Activated T-cell treated with anti-CD3 and anti-CD28 coated beads, Interleukin-2, amount 50 U/mL, for 48 hours (primary cell): ENCODE measurements around the gene GLIS1.

Source experiments
- DNase-seq, 2 experiments: peaks; one replicate each; pipeline ENCODE4 v3.0.0-alpha.2; 2020

The GLIS1 gene

DNA sequence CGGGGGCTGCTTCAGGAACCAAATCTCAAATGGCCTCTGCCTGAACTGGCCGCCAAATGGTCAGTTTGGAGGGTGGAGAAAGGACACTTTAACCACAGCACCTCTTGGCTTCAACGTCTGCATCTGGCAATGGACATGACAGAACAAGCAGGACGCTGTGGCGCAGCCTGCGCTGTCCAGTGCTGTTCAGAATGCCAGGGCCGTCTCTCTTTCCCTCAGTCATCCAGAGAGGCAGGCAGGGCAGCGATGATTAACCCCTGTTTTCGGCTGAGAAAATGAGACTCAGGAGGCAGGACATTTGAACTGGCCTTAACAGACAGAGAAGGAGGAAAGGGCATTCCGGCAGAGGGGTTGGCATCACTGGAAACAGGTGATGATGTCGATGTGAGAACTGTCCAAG is 48.6 kb downstream of the GLIS1 start:
- DNase-seq: no peak

DNA sequence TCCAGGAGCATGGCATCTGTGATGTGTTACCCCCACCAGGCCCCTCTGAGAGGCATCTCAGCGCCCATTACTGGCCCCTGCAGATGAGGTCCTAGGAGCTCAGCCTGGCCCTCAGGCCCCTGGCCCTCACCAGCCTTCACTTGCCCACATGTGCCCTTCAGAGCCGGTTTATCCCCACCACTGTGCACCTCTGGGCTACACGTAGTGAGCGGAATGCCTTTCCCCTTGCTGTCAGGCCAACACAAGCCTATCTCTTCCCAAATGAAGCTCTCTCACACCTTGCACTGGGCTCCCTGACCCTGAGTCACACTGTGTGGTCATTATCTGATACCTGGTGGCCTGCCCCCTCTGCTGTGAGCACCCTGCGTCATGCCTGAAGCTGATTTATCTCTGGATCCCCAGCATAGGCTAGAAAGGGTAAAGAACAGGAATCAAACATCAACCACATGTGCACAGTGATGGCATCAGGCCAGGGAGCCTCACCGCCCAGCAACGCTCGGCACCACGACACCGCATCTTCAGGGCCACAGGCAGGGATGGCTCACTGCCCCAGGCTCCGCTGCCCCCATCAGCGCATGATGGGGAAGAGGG is 49.1 kb downstream of the GLIS1 start:
- DNase-seq: no peak

DNA sequence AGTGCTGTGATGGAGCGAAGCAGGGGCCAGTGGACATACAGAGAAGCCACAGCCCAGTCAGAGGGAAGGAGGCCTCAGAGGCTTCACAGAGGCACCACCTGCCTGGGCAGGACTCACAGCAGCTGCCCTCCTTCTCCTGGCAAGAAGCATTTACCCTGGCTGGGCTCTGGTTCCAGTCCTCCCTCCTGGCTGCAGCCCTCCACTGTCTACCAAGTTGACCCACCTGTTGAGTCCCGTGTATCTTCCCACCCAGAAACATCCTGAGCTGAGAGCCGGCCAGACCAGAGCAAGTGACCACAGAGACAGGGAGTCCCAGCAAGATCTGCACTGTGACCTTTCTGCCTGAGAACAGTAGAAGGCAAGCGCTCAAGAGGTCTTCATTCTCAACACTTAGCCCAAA is 49.7 kb downstream of the GLIS1 start:
- DNase-seq: no peak

DNA sequence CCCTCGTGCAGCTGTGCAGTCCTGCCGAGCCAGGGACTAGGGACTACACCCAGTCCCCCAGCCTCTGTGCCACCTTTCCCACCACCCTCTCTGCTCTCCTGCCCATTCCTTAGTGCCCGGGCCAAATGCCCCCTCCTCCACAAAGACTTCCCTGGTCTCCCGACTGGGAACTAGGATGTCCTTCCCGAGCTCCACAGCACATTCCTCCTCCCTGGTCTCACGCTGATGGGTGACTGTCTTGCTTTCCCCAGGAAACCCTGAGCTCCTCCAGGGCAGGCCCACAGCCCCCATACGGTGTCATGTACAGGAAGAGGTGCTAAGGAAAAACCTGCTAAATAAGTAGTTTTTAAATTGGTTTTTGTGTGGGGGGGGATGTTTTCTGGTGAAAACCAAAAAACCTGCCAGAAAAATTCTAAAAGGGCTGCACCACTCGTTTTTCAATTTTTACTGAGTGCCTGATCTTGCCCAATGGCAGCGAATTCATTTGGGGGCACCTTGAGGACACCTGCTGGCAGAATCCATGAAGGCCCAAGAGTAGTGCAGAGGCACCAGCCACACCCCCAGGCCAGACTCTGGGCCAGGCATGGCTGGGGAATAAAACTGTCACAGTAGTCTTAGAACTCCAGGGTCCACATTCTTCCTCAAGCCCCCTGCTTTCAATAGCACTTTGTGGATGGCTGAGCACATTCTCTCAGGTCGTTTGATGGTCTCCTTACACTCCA is 50.4 kb downstream of the GLIS1 start:
- DNase-seq: no peak

DNA sequence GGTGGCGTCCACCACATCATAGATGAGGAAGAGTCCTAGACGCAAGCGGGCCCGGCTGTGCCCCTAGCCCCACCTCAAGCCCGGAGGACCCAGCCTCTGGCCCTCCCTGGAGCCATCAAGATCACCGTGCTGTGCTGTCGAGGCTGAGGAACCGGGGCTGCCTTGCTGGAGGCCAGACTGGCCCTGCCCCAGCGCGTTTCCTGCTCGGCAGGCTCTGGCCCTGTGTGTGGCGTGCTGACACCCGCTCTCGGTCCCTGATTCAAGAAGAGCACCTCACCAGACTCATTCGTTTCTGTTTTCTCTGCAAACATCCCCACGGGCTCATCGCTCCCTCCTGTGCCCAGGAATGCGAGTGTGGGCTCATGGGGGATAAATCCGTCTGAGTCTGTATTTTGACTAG is 51.1 kb downstream of the GLIS1 start:
- DNase-seq: no peak

DNA sequence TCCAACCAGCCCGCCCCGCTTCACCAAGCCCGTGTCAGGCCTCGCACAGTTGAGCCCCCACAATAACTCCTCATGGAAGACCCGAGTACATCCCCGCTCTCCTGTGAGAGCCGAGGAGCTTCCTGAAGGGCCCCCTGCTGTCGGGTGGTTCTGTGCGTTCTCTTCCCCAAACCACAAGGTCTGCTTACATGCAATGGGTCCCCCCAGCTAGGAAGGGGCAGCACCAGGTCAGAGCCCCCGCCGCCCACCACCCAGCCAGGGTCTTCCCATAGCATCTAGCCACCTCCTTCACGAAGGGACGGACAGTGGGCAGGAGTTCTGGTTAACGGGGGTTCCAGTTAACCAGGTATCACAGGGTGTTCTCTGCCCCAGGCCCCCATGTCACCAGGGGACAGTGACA is 51.5 kb downstream of the GLIS1 start:
- DNase-seq: no peak

DNA sequence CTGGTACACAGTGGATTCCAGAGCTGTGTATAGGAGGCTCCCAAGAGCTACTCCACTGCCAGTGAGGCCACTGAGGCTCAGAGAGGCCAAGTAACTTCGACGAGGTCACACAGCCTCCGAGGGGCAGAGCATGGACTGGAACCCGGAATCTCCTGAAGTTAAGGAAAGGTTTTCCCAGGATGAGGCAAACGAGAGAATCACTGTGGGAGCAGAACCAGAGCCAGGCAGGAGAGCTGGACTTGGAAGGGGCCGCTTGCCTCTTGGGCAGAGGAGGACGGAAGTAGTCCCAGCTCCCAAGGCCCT is 52.0 kb downstream of the GLIS1 start:
- no peak for DNase-seq

DNA sequence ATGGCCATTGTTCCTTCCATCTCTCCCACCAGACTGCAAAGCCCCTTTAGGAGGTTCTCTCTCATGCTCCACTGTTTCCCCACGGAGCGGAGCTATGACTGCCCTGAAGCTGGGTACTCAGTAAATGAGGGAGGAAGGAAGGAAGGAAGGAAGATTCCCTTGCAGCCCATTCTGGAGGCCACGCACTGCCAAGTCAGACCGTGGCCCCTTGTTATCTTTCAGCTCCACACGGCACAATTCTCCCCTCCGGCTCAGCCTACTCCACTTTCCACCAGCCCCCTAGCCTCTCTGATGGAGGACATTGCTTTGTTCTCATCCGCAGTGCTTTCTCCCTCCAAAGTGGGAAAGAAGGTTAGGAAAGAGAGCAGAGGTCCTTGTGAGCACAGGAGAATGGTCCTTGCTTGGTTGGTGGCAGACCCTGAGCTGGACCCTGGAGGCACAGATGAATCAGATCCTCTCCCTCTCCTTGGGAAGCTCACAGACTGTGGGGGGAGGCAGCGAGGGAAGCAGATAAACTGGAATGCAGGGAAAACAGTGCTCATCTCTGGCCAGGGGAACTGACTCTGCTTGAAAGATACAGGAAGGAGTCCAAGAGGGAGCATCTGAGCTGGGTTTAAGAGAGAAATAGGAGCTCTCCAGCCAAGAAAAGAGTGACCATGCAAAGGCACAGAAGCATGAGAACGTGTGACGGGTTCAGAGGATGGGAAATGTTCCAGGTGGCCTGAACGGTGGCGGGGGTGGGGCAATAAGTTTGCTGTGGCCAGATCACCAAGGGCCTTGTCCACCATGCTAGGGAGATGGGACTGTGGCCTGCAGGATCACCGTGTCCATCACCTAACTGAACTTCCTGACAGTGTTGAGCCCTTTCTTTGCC is 52.6 kb downstream of the GLIS1 start:
- DNase-seq: no peak

DNA sequence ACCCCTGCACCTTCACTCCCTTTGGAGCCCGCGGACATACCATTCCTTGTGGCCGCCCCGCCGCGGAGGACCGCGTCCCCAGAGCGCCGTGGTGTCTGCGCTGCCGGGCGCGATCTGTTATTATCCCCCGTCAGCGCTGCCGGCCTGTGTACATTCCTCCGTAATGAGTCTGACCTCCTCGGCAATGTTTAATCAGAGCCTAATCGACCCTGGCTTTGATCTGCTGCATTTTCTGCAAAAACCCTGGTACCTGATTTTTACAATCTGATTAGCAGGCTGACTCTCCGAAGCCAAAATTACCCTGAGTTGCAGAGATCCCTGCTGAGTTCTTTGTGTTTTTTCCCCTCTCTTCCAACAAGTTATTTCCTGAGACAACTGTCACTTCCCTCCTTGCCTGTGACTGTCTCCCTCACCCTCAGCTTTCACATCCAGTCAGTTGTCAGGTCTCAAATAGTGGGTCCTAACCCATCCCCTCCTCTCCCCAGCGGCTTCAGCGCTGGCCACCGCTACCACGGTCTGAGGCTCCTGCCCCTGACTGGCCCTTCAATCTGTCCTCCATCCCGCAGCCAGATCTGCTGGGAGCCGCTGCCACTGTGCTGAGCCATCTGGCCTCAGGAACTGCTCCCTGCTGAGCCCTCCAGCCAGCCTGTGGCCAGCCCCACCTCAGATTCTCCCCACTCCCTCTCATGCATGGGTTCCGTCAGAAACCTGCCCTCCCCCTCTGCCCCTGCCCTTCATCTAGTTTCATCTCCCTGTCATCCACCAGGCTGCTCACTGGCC is 53.5 kb downstream of the GLIS1 start:
- DNase-seq: no peak

DNA sequence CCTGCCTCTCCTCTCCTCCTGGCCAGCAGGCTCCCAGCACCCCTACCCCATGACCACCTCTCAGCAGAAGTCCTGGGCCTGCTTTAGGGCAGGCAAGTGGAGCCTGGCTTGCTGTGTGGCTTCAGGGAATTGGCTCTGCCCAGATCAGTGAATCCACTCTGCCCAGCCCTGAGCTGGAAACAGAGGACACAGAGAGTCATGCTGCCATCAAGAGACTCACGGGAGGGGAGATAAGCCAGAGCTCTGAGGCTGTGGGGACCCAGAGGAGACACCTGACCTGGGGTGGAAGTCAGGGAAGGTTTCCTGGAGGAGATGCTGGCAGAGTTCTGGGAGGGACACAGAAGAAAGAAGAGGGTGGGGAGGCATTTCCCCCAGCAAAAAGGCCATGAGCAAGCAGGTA is 54.2 kb downstream of the GLIS1 start:
- DNase-seq: no peak

DNA sequence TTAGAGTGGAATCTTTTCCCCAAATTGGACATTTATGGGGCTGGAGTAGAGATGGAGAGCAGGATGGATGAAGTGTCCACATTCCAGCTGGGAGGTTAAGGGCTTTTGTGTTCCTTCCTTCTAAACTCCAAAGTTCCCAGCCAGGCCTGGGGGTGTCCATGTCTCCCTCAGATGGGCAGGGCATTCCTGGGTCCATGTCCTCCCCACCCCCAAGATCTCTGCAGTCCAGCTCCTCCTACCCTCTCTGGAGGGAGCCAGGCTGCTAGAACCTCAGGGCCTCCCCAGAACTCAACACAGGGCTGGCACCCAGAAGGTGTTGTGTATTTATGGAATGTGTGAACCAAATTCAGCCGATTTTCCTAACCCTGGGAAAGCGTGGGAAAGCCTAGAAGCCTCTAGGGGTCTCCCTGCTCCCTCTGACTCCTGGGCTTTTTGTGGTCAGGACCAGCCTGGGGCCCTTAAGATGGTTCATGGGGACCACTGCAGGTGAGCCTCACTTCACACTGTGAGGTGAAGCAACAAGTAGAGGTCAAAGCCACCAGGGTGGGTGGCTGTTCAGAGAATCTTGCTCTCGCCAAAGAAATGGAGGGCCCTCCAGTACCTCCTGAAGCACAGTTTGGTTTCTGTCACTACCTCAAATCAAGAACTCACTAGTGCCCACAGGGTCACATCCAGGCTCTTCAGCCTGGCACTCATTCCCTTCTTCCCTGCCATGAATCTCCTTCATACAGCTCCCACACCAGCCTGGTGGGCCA is 54.8 kb downstream of the GLIS1 start:
- no peak for DNase-seq

DNA sequence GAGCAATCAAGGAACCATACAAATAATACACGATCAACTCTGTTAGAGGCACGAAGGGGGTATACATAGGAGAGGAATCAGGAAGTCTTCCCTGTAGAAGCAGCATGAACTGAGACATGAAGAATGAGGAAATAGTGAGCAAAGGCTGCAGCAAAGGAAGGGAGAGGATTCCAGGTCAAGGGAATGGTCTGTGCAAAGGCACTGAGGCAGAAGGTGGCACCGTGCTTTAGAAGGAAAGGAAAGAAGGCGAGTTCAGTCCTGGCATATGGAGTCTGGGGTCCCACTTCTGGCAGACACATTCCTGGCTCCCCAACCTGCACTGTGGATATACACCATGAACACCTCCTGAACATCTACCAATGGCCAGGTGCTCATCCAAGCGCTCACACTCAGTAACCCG is 56.1 kb downstream of the GLIS1 start:
- no peak for DNase-seq

DNA sequence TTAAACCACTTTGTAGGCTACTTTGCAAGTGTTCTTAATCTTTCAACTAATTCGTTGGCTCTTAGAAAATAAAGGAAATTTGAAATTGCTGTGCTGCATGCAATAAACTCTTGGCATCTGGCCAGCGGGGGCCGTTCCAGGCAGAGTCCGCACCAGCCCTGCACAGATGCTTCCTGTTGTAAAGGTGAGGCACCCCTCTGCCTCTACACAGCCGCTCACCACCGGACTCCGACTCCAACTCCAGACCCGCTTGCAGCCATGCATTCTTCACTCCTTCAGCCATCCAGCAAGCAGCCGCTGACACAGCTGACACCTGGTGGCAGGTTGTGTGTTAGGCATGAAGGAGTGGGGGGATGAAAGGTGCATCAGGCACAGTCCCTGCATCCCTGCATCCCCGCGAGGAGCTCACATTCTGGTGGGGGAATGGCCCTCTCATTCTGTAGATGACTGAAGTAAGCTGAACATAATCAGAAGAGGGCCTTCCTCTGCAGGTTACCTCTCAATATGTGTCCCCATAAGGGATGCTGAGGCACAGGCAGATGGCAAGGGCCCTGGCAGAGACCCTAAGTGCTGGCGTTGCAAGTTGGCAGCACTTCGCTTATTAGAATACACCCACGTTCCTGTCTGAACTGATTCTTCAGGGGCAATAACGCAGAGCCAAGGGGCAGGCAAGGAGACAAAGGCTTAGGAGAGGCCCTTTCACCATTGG is 56.8 kb downstream of the GLIS1 start:
- peak; percentile 49 to 64 for DNase-seq

DNA sequence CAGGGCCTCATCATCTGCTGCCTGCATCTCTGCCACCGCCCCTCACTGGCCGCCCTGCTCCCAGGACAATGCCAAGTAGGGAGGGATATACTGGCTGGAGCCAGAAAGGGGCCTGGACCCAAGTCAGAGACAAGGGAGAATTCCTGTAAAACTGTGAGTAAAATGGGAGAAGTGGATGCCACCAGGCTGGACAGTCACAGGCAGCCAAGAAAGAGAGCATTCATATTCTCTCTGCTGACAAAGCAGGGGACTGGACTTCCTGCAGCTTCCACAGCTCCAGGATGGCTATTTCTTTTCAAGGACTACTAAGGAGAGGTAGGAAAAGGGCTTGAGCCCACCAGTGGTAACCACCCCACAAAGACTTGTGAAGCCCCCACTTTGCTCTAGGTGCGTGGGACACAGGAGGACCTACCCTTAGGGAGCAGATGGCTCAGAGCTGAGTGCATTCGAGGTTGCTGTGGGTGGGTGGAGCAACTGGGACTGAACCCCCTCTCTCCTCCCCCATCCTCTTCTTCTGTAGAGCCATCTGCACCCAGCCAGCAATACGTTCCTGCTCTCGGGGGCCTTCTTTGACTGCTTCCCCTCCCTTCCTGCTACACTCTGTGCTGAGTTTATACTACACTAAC is 57.5 kb downstream of the GLIS1 start:
- DNase-seq: no peak

DNA sequence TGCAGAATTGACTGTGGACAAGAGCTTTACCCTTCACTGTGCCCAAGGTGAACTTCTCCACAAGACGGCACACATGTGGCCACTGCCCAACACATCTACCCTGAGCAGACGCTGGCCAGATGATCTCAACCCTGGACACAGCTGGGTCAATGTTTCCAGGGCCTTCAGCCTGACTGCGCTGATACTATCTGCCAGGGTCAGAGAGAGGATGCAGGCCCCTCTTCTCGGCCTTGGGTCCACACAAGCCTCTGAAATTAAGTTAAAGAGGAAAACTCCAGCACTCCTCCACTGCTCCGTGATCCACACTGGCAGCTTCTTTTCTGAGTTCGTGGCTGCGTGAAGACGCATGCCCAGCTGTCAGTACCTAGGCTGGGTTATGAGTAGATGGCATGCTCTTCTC is 58.1 kb downstream of the GLIS1 start:
- DNase-seq: no peak

DNA sequence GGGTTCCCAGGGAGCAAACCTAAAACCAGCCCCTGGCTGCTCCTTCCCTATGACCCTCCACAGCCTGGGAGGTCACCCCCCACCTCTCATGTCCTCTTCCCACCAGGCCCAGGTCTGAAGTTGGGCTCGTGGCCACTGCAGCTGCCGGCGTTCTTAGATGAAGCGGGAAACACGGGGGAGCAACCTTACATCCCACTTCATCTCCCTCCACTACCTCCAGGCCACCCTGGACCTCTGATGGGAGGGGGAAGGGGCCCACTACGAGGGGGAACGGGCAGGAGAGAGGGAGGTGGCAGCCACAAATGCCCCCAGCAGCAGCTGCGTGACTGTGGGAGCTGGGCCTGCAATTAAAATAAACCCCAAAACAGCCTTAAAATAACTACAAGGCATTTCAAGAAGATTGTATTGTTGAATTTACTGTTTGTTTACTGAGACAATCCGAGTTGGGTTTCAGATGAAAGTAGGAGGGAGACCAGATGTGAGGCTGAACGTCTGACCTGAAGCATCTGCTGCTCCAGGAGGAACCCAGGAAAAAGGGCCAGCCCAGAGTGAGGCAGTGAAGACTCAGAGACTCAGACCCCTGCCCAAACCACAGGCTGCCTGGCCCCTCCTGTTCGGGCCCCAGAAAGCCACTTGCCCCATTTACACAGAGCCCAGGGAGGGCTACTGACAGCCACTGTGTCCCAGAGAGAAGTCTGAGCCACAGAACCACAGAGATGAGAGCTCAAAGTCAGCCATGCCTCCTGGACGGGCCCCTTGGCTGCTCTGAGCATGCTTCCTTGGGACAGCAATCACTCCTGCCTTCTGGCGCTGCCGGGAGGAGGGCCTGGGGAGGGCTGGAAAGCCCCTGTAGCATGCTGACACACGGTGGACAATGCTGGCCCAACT is 59.8 kb downstream of the GLIS1 start:
- no peak for DNase-seq

DNA sequence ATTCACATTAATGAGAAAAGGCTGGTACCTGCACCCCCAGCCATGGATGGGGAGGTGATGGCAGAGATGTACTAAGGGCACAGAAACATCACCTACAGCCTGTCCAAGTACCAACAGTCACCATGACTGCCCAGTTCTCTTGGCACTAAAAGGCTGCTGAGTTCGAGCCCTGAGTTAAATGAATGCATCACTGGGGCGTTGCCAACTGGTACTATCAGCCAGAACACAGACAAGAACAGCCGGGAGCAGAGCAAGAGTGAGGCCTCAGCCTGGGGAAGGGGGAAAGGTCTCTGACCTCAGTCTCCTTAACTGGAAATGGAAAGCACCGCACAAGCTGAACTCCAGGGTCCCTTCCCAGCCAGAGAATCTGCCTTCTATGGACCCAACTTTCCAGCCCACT is 60.5 kb downstream of the GLIS1 start:
- no peak for DNase-seq

DNA sequence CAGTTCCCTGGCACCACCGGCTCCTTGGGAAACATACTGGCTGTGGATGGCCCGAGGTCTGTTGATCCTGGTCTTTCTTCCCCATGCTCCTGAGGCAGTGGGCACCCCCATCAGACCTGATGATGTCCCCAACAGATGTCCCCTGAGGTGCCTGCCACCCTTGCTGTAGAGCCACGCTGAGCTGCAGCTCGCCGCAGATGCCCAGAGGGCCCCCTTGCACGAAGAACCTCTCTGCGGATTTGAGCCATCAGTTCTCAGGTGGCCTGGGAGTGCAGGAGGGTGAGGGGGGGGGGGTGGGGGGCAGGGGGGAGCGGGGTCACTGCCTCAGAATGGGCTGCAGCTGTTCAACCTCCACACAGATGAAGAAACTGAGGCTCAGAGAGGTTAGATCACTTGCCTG is 60.9 kb downstream of the GLIS1 start:
- no peak for DNase-seq

DNA sequence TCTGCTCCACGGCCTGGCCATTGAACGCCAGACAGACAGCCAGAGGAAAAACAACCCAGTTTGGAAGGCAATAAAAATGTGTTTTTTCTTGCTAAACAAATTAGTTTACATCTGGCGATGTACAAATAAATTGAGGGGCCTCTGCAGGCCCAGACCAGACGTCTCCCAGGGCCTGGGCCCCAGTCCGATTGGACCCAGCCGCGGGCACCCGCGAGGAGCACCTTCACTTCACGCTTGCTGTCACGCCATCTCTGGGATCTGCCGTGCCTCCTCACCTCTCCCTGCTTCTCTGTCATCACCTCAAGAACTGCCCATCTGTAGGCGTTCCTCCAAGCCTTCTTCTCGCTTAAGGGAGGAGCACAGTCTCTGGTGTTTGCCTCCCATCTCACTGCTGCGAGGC is 61.5 kb downstream of the GLIS1 start:
- DNase-seq: no peak

DNA sequence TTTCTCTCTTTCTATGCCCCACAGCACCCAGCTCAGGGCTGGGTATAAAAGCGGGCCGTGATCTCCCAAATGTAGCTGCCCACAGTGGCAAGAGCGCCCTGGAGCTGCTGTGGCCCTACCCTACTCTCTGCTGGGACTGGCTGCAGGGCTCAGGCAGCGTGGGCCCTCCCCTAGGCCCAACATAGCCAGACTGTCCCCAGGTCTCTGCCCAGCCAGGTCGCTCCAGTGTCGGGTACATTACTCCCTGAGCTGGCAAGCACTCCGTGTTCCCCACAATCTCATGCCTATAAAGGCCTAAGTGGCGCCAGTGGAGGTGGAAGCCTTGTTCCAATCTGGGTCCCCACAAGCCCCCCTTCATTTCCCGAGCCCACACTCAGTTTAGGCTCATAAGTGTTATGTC is 66.2 kb downstream of the GLIS1 start:
- DNase-seq: no peak

DNA sequence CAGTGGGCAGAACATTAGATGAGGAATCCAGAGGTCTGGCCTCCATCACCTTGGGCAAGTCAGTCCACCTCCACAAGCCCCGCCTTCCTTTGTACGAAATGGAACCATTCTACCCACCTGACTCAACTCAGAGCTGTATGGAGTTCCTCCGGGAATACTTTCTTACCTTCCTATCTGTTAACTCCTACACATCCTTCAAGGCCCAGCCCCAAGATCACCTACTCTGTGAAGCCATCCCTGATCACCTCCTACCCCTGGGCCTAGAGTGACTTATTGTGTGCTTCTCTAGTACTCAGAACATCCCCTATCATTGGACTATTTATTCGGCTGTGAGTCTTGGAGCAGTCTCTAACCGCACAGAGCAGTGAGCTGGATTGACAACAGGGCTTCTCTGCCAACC is 66.7 kb downstream of the GLIS1 start:
- no peak for DNase-seq
